NCI-H446 (cell line): ENCODE results near the gene SPON2.
"Not testable (repeated sequence)": the region's sequence is repeated elsewhere in the genome, so short reads cannot be mapped to it uniquely, and the experiment has no call there.

Source experiments
- DNase-seq, 2 experiments: peaks; one replicate each; lab custom pipeline; 2025; lab: John Stamatoyannopoulos, UW

Gene SPON2

DNA sequence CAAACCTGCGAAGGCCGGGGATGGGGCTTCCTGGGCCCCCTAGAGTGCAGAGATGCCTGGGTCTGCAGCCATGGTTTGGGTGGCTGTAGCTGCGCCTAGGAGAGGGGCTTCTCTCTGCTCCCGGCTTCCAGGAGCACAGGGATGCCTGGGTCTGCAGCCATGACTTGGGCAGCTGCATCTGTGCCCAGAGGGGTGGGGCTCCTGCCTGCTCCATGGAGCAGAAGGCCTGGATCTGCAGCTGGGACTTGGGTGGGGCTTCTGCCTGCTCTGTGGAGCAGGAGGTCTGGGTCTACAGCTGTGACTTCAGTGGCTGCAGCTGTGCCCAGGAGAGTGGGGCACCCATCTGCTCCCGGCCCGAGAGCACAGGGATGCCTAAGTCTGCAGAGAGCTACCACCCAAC is 20.8 kb downstream of the SPON2 start:
- DNase-seq, result no peak

GRCh38 chr4:1150875-1151274 is 21.5 kb downstream of the SPON2 start:
- no peak for DNase-seq

- DNase-seq, result no peak
Measured at GRCh38 chr4:1139860-1140259, 32.5 kb downstream of the SPON2 start.

GRCh38 chr4:1137850-1138249 is 34.5 kb downstream of the SPON2 start:
- DNase-seq, result no peak

DNA sequence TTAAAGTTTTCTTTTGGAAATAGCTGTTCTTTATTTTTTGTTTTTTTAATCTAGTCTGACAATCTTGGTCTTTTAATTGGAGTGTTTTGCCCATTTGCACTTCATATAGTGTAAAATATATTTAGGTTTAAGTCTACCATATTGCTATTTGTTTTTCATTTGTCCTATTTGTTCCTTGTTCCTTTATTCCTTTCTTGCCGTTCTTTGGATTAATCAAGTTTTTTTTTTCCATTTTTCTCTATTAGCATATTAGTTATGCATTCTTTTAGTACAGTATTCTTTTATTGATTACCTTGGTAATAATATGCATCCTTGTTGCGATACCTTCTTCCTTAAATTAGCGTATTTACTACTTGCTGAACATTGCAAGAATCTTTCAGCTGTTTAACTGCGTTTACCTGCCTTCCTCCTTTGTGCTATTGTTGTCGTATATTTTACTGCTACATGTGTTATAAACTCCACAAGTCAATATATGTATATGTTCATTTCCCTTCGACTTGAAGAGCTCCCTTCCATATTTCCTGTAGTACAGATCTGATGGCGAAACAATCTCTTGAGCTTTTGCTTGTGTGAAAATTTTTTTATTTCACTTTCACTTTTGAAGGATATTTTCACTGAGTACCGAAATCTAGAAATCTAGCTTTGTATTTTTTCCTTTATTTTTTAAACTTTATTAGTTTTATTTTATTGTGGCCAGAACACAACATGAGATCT is 35.2 kb downstream of the SPON2 start:
- no peak for DNase-seq

DNA sequence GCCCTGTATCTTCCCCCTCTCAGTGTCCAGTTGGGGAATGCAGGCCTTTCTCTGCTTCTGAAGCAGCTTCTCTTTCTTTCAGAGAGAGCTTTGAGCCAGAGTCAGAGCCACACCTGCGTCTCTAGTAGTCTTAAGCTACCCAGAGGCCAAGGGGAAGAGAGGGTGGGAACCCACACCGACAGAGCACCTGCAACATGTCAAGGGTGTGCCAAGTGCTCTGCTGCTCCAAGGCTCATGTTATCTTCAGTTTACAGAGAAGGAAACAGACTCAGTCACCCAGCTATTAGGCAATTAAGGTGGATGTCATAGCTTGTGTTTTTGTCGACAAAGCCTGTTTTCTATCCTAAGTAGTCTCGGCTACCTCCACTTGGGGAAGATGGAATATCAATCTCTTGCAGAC is 36.3 kb downstream of the SPON2 start:
- DNase-seq, result no peak

GRCh38 chr4:1133033-1133432 is 39.4 kb downstream of the SPON2 start:
- no peak for DNase-seq

GRCh38 chr4:1130316-1131186 is 41.8 kb downstream of the SPON2 start:
- DNase-seq, result peak; percentile 27 to 65

GRCh38 chr4:1126506-1126905 is 45.9 kb downstream of the SPON2 start:
- DNase-seq, result no peak

DNA sequence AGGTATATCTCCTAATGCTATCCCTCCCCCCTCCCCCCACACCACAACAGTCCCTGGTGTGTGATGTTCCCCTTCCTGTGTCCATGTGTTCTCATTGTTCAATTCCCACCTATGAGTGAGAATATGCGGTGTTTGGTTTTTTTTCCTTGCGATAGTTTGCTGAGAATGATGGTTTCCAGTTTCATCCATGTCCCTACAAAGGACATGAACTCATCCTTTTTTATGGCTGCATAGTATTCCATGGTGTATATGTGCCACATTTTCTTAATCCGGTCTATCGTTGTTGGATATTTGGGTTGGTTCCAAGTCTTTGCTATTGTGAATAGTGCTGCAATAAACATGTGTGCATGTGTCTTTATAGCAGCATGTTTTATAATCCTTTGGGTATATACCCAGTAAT is 46.9 kb downstream of the SPON2 start:
- not testable (repeated sequence) for DNase-seq

DNA sequence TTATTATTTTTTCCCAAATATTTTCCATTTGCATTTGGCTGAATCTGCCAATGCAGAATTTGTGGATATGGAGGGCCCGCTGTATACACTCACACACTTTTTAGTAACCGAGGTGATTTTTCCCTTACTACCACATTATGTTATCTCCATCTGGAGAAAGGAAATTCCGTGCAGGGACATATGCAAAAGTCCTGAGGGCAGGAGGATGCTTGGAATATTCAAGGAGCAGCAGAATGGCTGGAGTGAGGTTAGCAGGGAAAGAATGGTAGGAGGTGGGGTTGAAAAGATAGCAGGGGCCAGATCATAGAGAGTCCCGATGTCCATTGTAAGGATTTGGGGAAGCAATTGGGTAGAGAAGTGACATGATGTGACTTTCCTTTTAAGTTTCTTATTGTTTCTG is 47.6 kb downstream of the SPON2 start:
- no peak for DNase-seq

- DNase-seq, result no peak
Measured at GRCh38 chr4:1122505-1122904, 49.9 kb downstream of the SPON2 start.
